ENCODE measurements around the gene EXOC3L2. TPM values are rescaled to one million over a fixed set of nuclear protein-coding genes. Genes with fewer than 3 reads are reported as not detected.

The EXOC3L2 gene
- total and polyA plus RNA-seq, 2 donors (not counting 3 experiments of a cell fraction or from before 2014, with no cell fraction given), result 0.66 to 1.8 TPM

GRCh38 chr19:45206328-45206727 is 38.9 kb downstream of the EXOC3L2 start:
- Histone ChIP-seq H3K4me3 (replicated peaks in 1 of 3; ENCODE audit: insufficient read depth in 1 of 3, low read depth in 1 of 3, low read length in 3 of 3) (no peak overlapping the region), H3K9me1 (replicated peaks; ENCODE audit: control insufficient read depth, extremely low read depth, insufficient read depth, low read length) (no peaks in the 10 kb centered on the region), H3K27ac (ENCODE audit: insufficient read depth, low read depth, low read length) (no peak overlapping the region), H3K79me2 (ENCODE audit: control insufficient read depth, insufficient read depth, low read length) (no peaks in the 10 kb centered on the region), H4K20me1 (replicated peaks; ENCODE audit: control insufficient read depth, extremely low read depth, insufficient read depth, low read length) (no peaks in the 10 kb centered on the region), H2AFZ (ENCODE audit: low read depth, low read length) (no peak overlapping the region), H3K9ac (replicated peaks; ENCODE audit: extremely low read depth, insufficient read depth, low read length) (no peak overlapping the region), H3K36me3 (ENCODE audit: control insufficient read depth in 2 of 2, extremely low read depth in 1 of 2, insufficient read depth in 2 of 2, low read length in 2 of 2) (no peaks in the 10 kb centered on the region), H3K27me3 (ENCODE audit: control insufficient read depth in 2 of 2, insufficient read depth in 2 of 2, low read length in 2 of 2) (no peaks in the 10 kb centered on the region), H3K4me2 (ENCODE audit: insufficient read depth, low read length) (no peak overlapping the region), H3K4me1 (ENCODE audit: control insufficient read depth, extremely low read depth, insufficient read depth, low read length) (peaks cover under 1% of the 10 kb centered on the region), H3K9me3 (replicated peaks; ENCODE audit: control insufficient read depth, insufficient read depth, low read length) (no peaks in the 10 kb centered on the region)
- CTCF ChIA-PET, result interaction anchor here (0.7 to 1.7 kb wide), 4 partner anchors 9 to 132 kb away, joined by 3 to 4 read pairs (median 3); no protein-coding TSS in a partner anchor
- intact Hi-C loops (cut with micrococcal nuclease), result no loop called here
- DNase-seq (ENCODE audit: low read depth, low spot score) (no peak), FAIRE-seq (no peak)
- POLR2A ChIA-PET, result no interaction called here
- dilution Hi-C loops (cut with MboI; ENCODE audit: extremely low pct_ligation_motif_present, low sequenced_read_pairs), result no loop called here
- TF ChIP-seq JUN (IDR thresholded peaks at IDR 0.05; ENCODE audit: borderline replicate concordance, insufficient read depth, insufficient read length, low read depth) (no peak), FOS (IDR thresholded peaks at IDR 0.05; ENCODE audit: borderline replicate concordance, insufficient read depth, low read length) (no peak)
- TF ChIP-seq, protein P1, sequence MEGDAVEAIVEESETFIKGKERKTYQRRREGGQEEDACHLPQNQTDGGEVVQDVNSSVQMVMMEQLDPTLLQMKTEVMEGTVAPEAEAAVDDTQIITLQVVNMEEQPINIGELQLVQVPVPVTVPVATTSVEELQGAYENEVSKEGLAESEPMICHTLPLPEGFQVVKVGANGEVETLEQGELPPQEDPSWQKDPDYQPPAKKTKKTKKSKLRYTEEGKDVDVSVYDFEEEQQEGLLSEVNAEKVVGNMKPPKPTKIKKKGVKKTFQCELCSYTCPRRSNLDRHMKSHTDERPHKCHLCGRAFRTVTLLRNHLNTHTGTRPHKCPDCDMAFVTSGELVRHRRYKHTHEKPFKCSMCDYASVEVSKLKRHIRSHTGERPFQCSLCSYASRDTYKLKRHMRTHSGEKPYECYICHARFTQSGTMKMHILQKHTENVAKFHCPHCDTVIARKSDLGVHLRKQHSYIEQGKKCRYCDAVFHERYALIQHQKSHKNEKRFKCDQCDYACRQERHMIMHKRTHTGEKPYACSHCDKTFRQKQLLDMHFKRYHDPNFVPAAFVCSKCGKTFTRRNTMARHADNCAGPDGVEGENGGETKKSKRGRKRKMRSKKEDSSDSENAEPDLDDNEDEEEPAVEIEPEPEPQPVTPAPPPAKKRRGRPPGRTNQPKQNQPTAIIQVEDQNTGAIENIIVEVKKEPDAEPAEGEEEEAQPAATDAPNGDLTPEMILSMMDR (IDR thresholded peaks at IDR 0.05; ENCODE audit: extremely low read depth in 1 of 2, insufficient read depth in 1 of 2, low read depth in 1 of 2, low read length in 2 of 2), result no peak
- TF ChIP-seq, protein P2, sequence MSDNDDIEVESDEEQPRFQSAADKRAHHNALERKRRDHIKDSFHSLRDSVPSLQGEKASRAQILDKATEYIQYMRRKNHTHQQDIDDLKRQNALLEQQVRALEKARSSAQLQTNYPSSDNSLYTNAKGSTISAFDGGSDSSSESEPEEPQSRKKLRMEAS (IDR thresholded peaks at IDR 0.05; ENCODE audit: insufficient read depth, insufficient read length), result no peak
- BruUV-seq (replicated peaks), result no TSS peak

GRCh38 chr19:45205810-45206209 is 39.4 kb downstream of the EXOC3L2 start:
- intact Hi-C loops (cut with micrococcal nuclease), result no loop called here
- Histone ChIP-seq H3K27ac (ENCODE audit: insufficient read depth, low read depth, low read length) (no peak overlapping the region), H3K4me3 (replicated peaks in 1 of 3; ENCODE audit: insufficient read depth in 1 of 3, low read depth in 1 of 3, low read length in 3 of 3) (no peak overlapping the region), H4K20me1 (replicated peaks; ENCODE audit: control insufficient read depth, extremely low read depth, insufficient read depth, low read length) (no peaks in the 10 kb centered on the region), H2AFZ (ENCODE audit: low read depth, low read length) (no peak overlapping the region), H3K27me3 (ENCODE audit: control insufficient read depth in 2 of 2, insufficient read depth in 2 of 2, low read length in 2 of 2) (no peaks in the 10 kb centered on the region), H3K9ac (replicated peaks; ENCODE audit: extremely low read depth, insufficient read depth, low read length) (no peak overlapping the region), H3K79me2 (ENCODE audit: control insufficient read depth, insufficient read depth, low read length) (no peaks in the 10 kb centered on the region), H3K9me3 (replicated peaks; ENCODE audit: control insufficient read depth, insufficient read depth, low read length) (no peaks in the 10 kb centered on the region), H3K36me3 (ENCODE audit: control insufficient read depth in 2 of 2, extremely low read depth in 1 of 2, insufficient read depth in 2 of 2, low read length in 2 of 2) (no peaks in the 10 kb centered on the region), H3K4me1 (ENCODE audit: control insufficient read depth, extremely low read depth, insufficient read depth, low read length) (no peaks in the 10 kb centered on the region), H3K9me1 (replicated peaks; ENCODE audit: control insufficient read depth, extremely low read depth, insufficient read depth, low read length) (no peaks in the 10 kb centered on the region), H3K4me2 (ENCODE audit: insufficient read depth, low read length) (no peak overlapping the region)
- TF ChIP-seq FOS (IDR thresholded peaks at IDR 0.05; ENCODE audit: borderline replicate concordance, insufficient read depth, low read length) (no peak), JUN (IDR thresholded peaks at IDR 0.05; ENCODE audit: borderline replicate concordance, insufficient read depth, insufficient read length, low read depth) (no peak), POLR2A (IDR thresholded peaks at IDR 0.05; ENCODE audit: low read depth, low read length) (no peak), GATA2 (IDR thresholded peaks at IDR 0.05; ENCODE audit: insufficient read depth, insufficient read length, low read depth, low read length) (no peak), EZH2 (IDR thresholded peaks at IDR 0.05; ENCODE audit: borderline replicate concordance, low read depth, low read length, severe bottlenecking) (no peak), POLR2AphosphoS5 (IDR thresholded peaks at IDR 0.05; ENCODE audit: insufficient read depth, low read depth, low read length) (no peak), MYC (IDR thresholded peaks at IDR 0.05; ENCODE audit: low read depth, low read length) (no peak)
- TF ChIP-seq, protein P2 (IDR thresholded peaks at IDR 0.05; ENCODE audit: insufficient read depth, insufficient read length), result no peak
- TF ChIP-seq, protein P1 (IDR thresholded peaks at IDR 0.05; ENCODE audit: extremely low read depth in 1 of 2, insufficient read depth in 1 of 2, low read depth in 1 of 2, low read length in 2 of 2), result no peak
- BruUV-seq (replicated peaks), result no TSS peak
- FAIRE-seq, result no peak
- dilution Hi-C loops (cut with MboI; ENCODE audit: extremely low pct_ligation_motif_present, low sequenced_read_pairs), result no loop called here
- ChIA-PET POLR2A (no interaction called here), CTCF (interaction anchor here (1.1 to 1.7 kb wide), 2 partner anchors 9 to 43 kb away, joined by 3 to 4 read pairs; no protein-coding TSS in a partner anchor)
- no peak for DNase-seq (ENCODE audit: low read depth, low spot score)
